Measurements from ENCODE around the gene CNKSR3.

CNKSR3 gene

DNA sequence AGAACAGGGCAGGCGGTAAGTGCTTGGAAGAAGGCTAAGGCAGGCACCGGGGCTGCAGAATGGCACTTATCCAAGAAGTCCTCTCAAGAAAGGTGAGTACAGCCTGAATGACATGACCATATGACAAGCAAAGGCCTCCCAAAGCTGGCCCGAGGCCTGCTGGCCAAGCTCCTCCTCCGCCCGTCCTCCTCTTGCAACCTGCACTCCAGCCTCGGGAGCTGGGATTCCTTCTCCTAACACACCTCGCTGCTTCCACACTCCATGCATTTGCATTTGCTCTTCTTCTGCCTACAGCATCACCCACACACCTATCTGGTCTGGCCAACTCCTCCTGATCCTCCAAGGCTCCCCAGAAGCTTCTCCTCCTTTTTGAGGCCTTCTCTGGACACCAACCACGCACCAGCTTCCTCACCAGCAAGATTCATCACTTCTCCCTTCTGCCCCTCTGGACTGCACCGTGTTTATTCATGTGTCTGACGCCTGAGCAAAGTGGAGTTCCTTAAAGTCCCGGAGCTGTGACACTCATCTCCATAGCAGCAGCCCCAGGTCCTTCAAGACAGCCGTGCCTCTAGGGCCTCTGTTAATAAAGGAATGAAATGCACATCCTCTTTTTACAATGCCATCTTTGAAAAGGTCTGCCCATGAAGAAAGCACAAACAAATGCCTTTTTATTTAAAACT, 32.3 kb downstream of the CNKSR3 start:
- no peak for DNase-seq

- no peak for DNase-seq
Observed at GRCh38 chr6:154476494-154476893, 34.0 kb downstream of the CNKSR3 start.

DNA sequence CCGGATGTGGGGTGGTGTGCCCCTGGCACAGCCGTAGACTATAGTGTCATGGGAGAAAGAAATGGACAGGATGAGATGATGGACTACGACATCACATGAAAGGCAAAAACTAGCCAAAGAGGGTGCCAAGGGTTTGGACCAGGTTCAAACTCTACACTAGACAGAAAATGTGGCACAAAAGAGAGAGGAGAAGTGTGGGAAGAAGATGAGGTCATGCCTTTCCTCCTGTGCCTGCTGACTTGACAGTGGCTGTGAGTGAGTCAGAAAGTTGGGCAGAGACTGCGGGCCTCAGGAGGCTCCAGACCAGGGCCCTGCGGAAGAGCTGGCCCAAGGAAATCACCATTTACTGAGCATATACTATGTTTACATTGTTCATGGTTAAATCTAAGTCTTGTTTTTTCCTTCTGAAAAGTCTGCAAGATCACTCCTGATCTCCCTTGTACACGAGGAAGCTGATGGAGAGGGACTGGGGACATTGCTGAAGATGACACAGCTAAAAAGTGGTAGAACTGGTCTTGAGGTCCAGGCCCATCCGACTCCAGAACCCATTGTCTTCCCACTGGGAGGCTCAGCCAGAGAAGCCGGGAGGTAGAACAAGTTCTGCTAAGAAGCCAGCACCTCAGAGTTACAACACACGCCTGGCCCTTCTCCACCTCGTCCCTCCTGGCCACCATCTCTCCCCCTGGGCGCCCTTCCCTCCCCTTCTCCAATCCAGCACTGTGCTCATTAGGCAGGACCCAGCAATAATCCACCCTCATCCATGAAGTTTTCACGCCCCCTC, 35.6 kb downstream of the CNKSR3 start:
- no peak for DNase-seq

- no peak for DNase-seq
Observed at GRCh38 chr6:154473324-154473723, 37.2 kb downstream of the CNKSR3 start.

DNA sequence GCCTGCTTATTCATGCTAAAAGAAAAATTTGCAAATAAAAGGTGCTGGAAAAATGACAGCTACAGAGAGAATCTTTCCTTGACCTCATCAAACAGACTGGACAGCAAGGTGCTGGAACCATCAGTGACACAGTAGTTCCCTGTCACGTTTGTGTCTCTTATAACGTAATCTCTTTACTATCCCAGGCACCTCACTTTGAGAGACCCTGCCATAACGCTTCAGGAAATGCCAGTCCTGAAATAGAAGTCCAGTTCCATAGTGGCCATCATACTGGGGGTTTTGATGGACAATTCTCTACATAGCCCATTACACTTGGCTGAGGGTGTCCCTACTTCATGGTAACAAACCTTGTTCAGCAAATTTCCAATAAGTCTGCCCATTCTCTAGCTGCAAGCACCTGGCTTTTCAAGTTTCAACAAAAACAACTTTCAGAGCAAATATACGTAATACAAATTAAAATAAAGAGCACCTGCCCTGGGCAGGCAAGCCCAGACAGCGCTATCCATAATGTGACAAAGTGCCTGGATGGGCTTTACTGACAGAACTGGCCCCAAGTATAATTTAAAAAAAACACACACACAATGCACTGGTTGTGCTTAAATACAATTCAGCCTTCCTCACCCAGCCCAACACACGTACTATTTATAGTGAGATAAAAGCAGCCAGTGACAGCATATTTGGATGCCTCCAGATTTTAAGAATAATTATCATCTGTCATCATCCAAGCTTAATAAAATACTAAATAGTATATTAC, 38.7 kb downstream of the CNKSR3 start:
- DNase-seq = peak; percentile 56

DNA sequence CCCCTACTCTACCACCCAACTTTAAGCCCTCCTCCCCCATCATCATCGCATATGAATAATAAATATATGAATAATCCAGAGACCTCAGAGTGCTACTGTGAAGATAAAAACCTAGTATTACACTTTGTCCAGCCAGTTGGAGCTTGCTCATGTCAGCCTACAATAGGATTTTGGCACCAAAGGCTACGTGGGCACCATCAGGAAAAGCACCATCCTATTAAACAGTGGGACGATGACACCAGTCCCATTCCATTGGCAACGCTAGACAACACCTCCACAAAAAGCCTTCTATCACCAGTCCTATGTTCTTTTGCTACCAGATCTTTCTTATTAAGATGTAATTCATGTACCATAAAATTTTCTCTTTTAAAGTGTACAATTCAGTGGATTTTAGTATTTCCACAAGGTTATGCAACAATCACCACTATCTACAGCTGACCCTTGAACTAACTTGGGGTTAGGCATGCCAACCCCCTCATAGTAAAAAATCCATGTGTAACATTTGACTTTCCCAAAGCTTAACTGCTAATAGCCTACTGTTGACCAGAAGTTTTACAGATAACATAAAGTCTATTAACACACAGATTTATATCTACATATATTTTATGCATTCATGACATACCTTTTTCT, 41.1 kb downstream of the CNKSR3 start:
- DNase-seq = no peak

DNA sequence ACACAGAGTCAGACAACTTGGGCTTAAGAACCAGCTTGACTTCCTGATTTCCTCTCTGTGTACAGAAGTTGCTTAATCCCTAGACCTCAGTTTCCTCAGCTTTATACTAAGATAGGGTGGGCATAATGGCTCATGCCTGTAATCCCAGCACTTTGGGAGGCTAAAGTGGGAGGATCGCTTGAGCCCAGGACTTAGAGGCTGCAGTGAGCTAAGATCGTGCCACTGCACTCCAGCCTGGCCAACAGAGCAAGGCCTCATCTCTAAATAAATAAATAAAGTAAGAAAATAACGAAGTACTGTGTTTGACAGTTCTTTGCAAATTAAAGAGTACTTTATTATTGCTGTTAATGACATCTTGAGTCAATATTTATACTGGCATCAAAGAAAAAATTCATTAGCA, 41.7 kb downstream of the CNKSR3 start:
- no peak for DNase-seq

GRCh38 chr6:154466971-154467679, 43.4 kb downstream of the CNKSR3 start:
- DNase-seq = no peak

- no peak for DNase-seq
Observed at GRCh38 chr6:154466139-154466538, 44.3 kb downstream of the CNKSR3 start.

DNA sequence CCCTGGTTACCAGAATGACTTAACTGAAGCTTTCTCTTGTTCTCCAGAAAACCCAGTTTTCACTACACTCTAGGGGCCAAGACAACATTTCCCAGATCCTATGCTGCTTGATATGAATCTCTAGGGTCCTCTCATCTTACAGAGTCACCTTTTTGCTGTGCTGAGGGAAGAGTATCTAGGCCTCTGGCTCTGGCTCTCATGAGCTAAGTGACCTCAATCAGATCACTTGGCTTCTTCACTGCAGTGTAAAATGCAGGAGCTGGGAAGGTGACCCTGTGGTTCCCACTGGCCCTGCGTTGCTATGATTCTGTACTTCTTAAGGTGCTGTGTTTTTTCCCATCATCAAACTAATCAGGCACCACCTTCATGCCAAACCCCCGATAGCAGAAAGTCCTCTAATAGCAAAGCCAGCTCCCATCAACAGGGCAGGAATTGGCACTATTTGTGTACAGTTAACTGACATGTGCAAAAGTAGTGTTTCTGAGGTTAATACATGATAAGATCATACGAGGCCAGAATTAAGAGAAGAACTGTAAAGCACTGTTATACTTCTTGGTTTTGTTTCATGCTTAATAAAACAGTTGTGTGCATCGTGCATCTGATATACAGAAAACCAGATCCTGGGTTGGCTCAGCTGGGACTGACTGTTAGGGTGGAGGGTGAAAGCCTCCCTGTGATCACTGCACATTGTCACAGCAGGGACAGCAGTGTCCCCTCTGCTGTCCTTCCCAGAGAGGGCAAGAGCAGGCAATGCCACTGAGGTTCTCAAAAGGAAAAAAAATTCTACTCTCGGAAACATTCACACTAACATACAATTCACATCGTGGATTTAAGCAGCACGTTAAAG, 46.7 kb downstream of the CNKSR3 start:
- DNase-seq = no peak

GRCh38 chr6:154462425-154462824, 48.1 kb downstream of the CNKSR3 start:
- DNase-seq = no peak

DNA sequence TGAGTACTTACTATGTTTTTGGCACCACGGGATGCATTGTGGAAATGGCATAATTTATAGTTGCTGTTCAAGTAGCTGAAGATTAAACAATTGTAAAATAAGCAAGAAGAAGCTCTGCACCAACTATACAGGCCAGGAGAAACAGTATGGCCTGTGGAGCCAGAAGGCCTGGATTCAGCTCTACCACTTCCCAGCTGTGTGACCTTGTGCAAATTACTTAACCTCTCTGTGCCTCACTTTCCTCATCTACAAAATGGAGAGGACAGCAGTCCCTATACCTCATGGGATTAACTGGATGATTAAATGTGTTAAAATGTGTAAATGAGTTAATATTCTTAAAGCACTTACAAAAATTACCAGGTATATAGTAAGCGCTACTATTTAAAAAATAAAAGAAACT, 49.1 kb downstream of the CNKSR3 start:
- no peak for DNase-seq

DNA sequence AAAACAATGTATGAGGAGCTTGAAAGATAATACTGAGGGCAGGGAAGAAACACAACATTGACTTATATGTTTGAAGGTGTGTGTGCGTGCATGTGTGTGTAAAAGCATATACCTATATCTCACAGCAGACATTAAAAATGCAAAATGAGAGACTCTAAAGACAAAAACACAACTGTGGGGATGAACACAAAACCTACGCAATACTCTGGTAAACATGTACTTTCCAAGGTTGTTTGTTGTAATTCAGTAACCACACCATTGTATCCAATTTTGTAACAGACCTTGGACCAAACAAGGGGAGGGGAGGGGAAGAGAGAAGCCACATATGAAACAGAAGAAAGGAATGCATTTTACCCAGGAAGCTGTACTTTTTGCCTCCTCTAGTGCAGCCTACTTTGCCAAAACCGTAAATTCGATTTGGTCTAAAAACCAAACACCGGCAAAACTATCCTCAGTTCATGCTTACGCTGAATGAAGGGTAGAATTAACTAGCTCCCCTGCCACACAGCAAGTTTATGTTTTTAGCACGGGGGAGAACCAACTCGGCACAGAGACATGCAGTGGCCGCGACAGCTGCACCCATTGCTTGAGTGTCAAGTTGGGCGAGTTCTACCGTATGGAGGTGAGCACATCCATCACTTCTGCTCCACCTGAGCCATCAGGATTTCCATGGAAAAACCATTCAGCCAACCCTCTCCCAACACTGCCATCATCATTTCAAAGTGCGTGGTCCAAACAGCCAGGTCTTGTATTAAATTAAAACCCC, 50.0 kb downstream of the CNKSR3 start:
- no peak for DNase-seq

DNA sequence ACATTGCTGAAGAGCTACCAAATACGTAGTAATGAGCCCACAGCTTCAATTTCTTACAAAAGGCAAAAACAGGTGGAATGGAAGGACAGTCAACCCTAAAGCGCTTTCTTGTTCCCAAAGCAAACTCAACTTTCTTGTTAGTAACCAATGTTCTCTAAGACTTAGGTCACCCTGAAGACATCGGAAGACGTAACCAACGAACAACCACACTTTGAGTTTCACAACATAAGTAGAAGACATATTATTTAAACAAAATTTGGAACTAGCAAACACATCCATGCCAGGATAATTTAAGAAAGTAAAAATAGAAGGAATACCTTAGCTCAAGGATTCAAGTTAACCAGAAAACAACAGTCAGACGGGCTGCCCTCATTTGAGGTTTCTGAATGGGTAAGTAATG, 51.0 kb downstream of the CNKSR3 start:
- DNase-seq = no peak

GRCh38 chr6:154458565-154459470, 51.7 kb downstream of the CNKSR3 start:
- DNase-seq = no peak

DNA sequence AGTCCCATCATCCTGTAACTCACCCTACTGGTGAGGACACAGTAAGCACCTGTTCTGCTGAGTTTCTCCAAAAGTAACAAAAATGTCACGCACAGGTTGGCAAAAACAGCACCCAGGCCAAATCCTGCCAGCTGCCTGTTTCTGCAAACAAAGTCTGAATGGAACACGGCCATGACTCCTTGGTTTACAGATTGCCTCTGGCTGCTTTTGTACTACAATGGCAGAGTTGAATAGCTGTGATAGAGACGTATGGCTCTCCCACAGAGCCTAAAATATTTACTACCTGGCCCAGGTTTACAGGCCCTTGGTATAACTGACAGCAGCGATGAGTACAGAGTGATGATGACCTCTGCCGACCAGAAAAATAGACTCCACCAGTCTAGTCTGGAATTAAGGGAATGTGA, 52.6 kb downstream of the CNKSR3 start:
- peak; percentile 94 for DNase-seq

GRCh38 chr6:154457046-154457713, 53.3 kb downstream of the CNKSR3 start:
- no peak for DNase-seq

GRCh38 chr6:154453329-154453728, 57.2 kb downstream of the CNKSR3 start:
- DNase-seq = no peak

GRCh38 chr6:154450498-154450897, 60.0 kb downstream of the CNKSR3 start:
- peak; percentile 56 for DNase-seq
